Mucosa of descending colon (tissue), 3 donors: ENCODE measurements around the gene LENG9. TPM values are rescaled to one million over a fixed set of nuclear protein-coding genes. Genes with fewer than 3 reads are reported as not detected.

Experiments used
- ATAC-seq: fragments of 200-7000 bp; cut with Tn5 transposase; one replicate; pipeline ENCODE4 v1.9.1; 2020; ENCODE audit warnings: mild to moderate bottlenecking, moderate library complexity
- DNase-seq, 3 donors: peaks; one replicate each; pipeline ENCODE4 v3.0.0-alpha.2; 2020
- H3K36me3 ChIP-seq: fragments of 200-600 bp; one replicate; pipeline ENCODE4 v1.8.0; 2021; ENCODE audit warnings: low read depth, mild to moderate bottlenecking
- H3K4me1 ChIP-seq: fragments of 200-600 bp; one replicate; pipeline ENCODE4 v1.8.0; 2021; ENCODE audit warnings: low read depth, mild to moderate bottlenecking
- H3K4me3 ChIP-seq: fragments of 200-600 bp; one replicate; pipeline ENCODE4 v1.8.0; 2021; ENCODE audit warnings: mild to moderate bottlenecking
- H3K9me3 ChIP-seq: fragments of 200-600 bp; one replicate; pipeline ENCODE4 v1.8.0; 2021; ENCODE audit warnings: mild to moderate bottlenecking
- intact Hi-C, 2 donors: fragments of 100-400 bp; cut with DNase I in 1 of 2; cut with micrococcal nuclease in 1 of 2; formaldehyde crosslinking; loops; one replicate each; pipeline versions ENCODE4 v1.11.0 to v1.11.1; 2022; cut with DNase I, micrococcal nuclease
- total RNA-seq, 3 donors: library from RNA; stranded (reverse); fragmentation: NEBNext Ultra II Directional in 2 of 3; extraction: Animal tissue kit (Norgen Biotek cat#: 25700) in 2 of 3; gene quantifications; one replicate each; pipeline versions ENCODE4 v1.2.1 to v1.2.4, GENCODE V29; 2021 to 2023
- TF ChIP-seq, protein P1 (sequence below): fragments of 200-600 bp; IDR thresholded peaks from one replicate; pipeline ENCODE4 v1.8.0; 2022; ENCODE audit warnings: antibody characterized with exemption, mild to moderate bottlenecking
- donor health status: DM: no; HTN: no; CAD: no; lungs with moderate emphysema.
- donor health status: DM: no; HTN: no; CAD: no.
- donor health status: DM: no; HTN: yes; CAD: no.

Gene LENG9
- total RNA-seq, 3 donors from 2014 or later = 9.2 to 21.6 (median 20.9) TPM

DNA sequence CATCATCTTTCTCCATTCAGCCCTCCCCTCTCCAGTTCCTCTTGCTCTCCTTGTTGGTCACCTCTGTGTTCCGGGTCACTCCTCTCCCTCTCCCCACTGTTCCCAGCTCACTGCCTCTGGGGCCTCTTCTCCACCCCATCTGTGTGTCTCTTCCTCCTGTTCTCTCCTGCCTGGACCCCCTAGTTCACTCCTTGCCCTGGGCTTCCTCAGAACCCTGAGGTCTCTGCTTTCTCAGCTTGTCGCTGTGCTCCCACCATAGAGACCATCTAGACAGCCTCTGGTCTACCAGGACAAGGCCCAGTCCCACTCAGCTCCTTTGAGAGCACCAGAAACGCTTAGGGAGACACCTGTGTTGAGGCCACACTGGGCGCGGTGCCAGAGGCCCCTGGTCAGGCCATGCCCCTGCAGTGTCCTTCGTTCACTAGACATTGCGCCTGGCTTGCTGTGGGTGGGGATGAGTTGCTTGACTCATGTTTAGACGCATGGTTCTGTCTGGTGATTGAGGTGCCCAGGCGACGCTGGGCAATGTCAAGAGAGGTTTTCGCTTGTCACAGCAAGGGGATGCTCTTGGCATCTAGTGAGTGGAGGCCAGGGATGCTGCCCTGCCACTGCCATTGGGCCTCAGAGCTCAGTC, 4.8 kb downstream of the LENG9 start:
- Histone ChIP-seq H3K36me3 (peaks cover 33% of the 10 kb centered on the region), H3K4me1 (peaks cover 30% of the 10 kb centered on the region), H3K4me3 (no peak overlapping the region), H3K9me3 (no peaks in the 10 kb centered on the region)
- ATAC-seq = no peak
- TF ChIP-seq, protein P1, sequence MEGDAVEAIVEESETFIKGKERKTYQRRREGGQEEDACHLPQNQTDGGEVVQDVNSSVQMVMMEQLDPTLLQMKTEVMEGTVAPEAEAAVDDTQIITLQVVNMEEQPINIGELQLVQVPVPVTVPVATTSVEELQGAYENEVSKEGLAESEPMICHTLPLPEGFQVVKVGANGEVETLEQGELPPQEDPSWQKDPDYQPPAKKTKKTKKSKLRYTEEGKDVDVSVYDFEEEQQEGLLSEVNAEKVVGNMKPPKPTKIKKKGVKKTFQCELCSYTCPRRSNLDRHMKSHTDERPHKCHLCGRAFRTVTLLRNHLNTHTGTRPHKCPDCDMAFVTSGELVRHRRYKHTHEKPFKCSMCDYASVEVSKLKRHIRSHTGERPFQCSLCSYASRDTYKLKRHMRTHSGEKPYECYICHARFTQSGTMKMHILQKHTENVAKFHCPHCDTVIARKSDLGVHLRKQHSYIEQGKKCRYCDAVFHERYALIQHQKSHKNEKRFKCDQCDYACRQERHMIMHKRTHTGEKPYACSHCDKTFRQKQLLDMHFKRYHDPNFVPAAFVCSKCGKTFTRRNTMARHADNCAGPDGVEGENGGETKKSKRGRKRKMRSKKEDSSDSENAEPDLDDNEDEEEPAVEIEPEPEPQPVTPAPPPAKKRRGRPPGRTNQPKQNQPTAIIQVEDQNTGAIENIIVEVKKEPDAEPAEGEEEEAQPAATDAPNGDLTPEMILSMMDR = no peak
- intact Hi-C loops = no loop called here
- DNase-seq = peak in 1 of 3 donors; percentile 49

DNA sequence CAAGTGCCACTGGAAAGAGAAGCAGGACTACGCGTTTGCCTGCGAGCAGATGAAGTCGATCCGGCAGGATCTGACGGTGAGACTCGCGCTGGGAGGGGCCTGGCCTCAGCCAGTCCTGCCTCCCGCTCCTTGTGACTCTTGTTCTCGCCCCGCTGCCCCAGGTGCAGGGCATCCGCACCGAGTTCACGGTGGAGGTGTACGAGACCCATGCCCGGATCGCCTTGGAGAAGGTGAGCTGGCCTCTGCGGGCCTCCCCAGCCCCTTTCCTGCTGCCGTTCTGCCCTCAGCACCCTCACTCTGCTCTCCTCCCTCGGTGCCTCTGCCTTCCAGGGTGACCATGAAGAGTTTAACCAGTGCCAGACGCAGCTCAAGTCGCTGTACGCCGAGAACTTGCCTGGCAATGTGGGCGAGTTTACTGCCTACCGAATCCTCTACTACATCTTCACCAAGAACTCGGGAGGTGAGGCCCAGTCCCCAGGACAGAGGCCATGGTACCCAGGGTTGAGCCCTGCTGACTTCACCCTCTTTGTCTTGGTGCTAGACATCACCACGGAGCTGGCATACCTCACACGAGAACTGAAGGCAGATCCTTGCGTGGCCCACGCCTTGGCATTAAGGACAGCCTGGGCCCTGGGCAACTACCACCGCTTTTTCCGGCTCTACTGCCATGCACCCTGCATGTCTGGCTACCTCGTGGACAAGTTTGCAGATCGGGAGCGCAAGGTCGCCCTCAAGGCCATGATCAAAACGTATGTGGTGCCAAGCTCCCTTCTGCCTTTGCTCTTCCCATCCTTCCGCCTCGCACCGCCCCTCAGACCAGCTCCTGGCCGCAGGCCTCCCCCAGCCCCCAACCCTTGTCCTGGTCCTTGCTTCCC, 5.6 kb downstream of the LENG9 start:
- ATAC-seq (no peak), DNase-seq (peak in 1 of 3 donors; percentile 48)
- H3K36me3 ChIP-seq = peaks cover 33% of the 10 kb centered on the region
- peaks cover 29% of the 10 kb centered on the region for H3K4me1 ChIP-seq
- no peaks in the 10 kb centered on the region for H3K9me3 ChIP-seq
- TF ChIP-seq, protein P1 = no peak
- intact Hi-C loops = no loop called here
- no peak overlapping the region for H3K4me3 ChIP-seq

DNA sequence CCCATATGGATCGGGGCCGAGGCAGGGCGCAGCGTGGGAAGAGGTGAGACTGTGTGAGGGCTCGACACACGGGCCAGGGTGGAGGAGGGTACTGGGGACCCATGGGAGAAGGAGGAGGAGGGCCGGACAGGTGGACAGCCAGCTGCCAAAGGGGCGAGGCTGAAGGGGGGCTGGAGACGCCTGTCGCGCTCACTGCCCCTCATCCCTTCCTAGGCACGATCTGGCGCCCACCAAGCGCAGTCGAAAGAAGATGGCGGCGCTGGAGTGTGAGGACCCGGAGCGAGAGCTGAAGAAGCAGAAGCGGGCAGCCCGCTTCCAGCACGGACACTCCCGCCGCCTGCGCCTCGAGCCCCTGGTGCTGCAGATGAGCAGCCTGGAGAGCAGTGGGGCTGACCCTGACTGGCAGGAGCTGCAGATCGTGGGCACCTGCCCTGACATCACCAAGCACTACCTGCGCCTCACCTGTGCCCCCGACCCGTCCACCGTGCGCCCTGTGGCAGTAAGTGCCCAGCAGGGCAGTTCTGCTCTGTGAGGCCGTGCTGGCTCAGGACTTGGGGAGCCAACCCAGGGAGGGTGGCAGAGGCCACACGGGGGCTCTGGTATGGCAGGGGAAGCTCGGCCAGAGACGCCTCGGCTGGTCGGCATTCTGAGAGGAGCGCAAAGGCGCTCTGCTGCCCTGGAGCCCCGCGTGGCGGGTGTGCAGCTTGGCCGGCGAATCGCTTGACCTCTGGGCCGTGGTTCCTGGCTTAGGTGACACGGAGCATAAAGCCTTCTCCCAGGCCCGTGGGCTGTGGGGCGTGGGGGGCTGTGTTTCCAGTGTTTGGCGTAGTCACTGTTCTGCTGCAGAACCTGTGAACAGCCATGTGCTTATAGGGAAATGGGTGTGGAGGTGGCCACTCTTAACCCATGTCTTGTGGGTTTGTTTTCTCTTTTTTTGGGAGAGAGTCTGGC, 6.9 kb downstream of the LENG9 start:
- H3K4me1 ChIP-seq = peaks cover 17% of the 10 kb centered on the region
- intact Hi-C loops = no loop called here
- no peak overlapping the region for H3K4me3 ChIP-seq
- H3K36me3 ChIP-seq = peaks cover 33% of the 10 kb centered on the region
- peak in 1 of 3 donors; percentile 53 for DNase-seq
- no peaks in the 10 kb centered on the region for H3K9me3 ChIP-seq
- TF ChIP-seq, protein P1 = no peak
- ATAC-seq = no peak

DNA sequence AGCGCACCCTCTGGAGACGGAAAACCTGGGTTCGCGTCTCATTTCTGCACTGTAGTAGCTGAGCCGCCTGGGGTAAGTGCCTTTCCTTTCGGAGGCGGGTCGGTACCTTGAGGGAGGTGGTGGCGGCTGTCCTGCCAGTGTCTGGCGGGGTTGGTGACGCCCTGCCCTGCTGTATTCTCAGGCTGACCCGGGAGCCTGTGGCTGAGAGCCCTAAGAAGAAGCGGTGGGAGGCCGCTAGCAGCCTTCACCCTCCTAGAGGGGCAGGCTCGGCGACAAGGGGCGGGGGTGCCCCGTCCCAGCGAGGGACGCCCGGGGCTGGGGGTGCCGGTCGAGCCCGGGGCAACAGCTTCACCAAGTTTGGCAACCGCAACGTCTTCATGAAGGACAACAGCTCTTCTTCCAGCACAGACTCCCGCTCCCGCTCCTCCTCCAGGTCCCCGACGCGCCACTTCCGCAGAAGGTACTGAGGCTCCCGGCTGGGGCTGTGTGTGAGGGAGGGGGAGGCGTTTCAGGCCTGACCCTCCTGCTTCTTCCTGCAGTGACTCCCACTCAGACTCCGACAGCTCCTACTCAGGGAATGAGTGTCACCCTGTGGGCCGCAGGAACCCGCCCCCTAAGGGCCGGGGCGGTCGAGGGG, 7.7 kb downstream of the LENG9 start:
- H3K36me3 ChIP-seq = peaks cover 33% of the 10 kb centered on the region
- H3K4me3 ChIP-seq = no peak overlapping the region
- TF ChIP-seq, protein P1 = no peak
- DNase-seq (peak in 1 of 3 donors; percentile 53), ATAC-seq (no peak)
- H3K9me3 ChIP-seq = no peaks in the 10 kb centered on the region
- intact Hi-C loops = no loop called here
- H3K4me1 ChIP-seq = peaks cover 14% of the 10 kb centered on the region
